NT2/D1 (cell line): ENCODE data around the gene MRPS33.
"Not testable (repeated sequence)": the region's sequence is repeated elsewhere in the genome, so short reads cannot be mapped to it uniquely, and the experiment has no call there.

Source experiments
- DNase-seq: peaks from one replicate; pipeline ENCODE4 v3.0.0-alpha.2; 2011; ENCODE audit warnings: low read depth, low spot score
- H3K27me3 ChIP-seq: 2 replicates; pipeline ENCODE4 v1.6.0; 2011; ENCODE audit warnings: mild to moderate bottlenecking; ENCODE audit not compliant: insufficient read length, insufficient read depth
- H3K36me3 ChIP-seq: 2 replicates; pipeline ENCODE4 v1.6.1; 2011; ENCODE audit warnings: mild to moderate bottlenecking, low read length, mixed read lengths; ENCODE audit not compliant: insufficient read depth, insufficient read length
- H3K4me1 ChIP-seq: 2 replicates; pipeline ENCODE4 v1.5.1; 2011; ENCODE audit not compliant: insufficient read depth, insufficient read length
- H3K4me3 ChIP-seq: 2 replicates; pipeline ENCODE4 v1.5.1; 2011; ENCODE audit warnings: low read depth; ENCODE audit not compliant: insufficient read length
- H3K9ac ChIP-seq: 2 replicates; pipeline ENCODE4 v1.6.0; 2011; ENCODE audit warnings: low read depth; ENCODE audit not compliant: insufficient read length
- H3K9me3 ChIP-seq: 2 replicates; pipeline ENCODE4 v1.5.1; 2011; ENCODE audit warnings: mild to moderate bottlenecking, low read length; ENCODE audit not compliant: insufficient read depth
- SUZ12 ChIP-seq: IDR thresholded peaks from 2 replicates; pipeline ENCODE4 v1.6.1; 2011; ENCODE audit not compliant: insufficient read length, insufficient read depth; ENCODE audit errors: extremely low read depth
- YY1 ChIP-seq: IDR thresholded peaks from 2 replicates; pipeline ENCODE4 v1.6.1; 2011; ENCODE audit not compliant: insufficient read length, insufficient read depth
- ZNF274 ChIP-seq: IDR thresholded peaks from 2 replicates; pipeline ENCODE4 v1.6.1; 2011; ENCODE audit warnings: mild to moderate bottlenecking, low read depth, low read length

MRPS33 gene

DNA sequence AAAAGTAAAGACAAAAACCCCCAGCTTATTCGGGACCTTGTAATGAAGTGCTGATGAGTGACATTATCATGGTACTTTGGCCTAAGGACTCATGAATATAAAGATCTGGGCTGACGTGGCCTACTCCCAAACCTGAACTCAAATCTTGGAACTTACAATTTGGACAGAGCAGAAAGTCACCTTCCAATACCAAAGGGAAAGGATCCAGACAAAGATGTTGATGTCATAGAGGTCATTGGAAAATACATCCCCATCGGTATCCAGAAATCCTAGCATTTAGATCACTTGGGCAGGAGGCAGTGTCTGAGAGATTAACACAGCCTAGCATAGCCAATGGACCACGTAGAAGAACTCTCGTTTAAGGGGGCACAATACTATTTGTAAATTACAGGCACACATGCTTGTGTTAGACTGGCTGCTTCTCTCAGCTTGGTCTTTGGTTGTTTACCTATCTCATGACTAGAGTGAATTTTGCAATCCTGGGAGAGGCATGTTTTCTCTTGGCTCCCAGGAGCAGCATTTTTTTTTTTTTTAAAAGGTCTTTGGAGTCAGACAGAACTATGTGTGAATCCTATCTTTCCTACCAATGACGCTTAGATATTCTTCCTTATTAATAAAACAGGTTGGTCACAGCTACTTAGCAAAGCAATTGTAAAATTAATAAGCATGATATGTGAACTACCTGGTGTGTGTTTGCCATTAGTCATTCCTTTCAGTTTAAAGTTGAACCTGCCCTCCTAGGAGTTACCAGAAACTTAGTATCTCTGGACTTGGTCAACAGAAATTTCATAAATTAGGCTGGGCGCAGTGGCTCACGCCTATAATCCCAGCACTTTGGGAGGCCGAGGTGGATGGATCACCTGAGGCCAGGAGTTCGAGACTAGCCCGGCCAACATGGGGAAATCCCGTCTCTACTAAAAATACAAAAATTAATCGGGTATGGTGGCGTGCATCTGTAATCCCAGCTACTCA lies 27.8 kb upstream of the MRPS33 start:
- DNase-seq = no peak
- no peaks in the 10 kb centered on the region for H3K4me1 ChIP-seq
- no peaks in the 10 kb centered on the region for H3K27me3 ChIP-seq
- H3K36me3 ChIP-seq = no peaks in the 10 kb centered on the region
- H3K9ac ChIP-seq = no peak overlapping the region
- TF ChIP-seq SUZ12 = no peak
- H3K9me3 ChIP-seq = no peaks in the 10 kb centered on the region
- H3K4me3 ChIP-seq = no peak overlapping the region

DNA sequence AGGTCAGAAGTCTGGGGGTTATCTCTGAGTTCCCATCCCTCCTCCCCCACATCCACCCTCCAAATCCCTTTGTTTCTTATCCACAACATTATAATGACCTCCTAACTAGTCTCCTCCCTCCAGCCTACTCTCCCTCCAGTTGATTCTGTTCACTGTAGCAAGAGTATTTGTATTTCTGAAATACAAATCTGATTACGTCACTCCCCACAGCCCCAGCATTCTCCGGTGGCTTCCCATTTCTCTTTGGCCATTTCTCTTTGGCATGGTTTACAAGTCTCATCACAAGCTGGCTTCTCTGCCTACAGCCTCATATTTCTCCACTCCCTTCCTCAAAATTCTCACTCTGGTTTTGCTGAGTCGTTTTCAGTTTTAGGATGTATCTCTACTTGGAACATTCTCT lies 24.6 kb upstream of the MRPS33 start:
- no peaks in the 10 kb centered on the region for H3K36me3 ChIP-seq
- no peak for DNase-seq
- TF ChIP-seq YY1 (no peak), SUZ12 (no peak), ZNF274 (no peak)
- H3K4me3 ChIP-seq = no peak overlapping the region
- H3K9ac ChIP-seq = no peak overlapping the region
- H3K4me1 ChIP-seq = no peaks in the 10 kb centered on the region
- H3K9me3 ChIP-seq = no peaks in the 10 kb centered on the region
- H3K27me3 ChIP-seq = no peaks in the 10 kb centered on the region

DNA sequence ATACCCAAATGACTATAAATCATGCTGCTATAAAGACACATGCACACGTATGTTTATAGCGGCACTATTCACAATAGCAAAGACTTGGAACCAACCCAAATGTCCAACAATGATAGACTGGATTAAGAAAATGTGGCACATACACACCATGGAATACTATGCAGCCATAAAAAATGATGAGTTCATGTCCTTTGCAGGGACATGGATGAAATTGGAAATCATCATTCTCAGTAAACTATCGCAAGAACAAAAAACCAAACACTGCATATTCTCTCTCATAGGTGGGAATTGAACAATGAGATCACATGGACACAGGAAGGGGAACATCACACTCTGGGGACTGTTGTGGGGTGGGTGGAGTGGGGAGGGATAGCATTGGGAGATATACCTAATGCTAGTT lies 23.3 kb upstream of the MRPS33 start:
- DNase-seq, H3K27me3 ChIP-seq: not testable (repeated sequence)

DNA sequence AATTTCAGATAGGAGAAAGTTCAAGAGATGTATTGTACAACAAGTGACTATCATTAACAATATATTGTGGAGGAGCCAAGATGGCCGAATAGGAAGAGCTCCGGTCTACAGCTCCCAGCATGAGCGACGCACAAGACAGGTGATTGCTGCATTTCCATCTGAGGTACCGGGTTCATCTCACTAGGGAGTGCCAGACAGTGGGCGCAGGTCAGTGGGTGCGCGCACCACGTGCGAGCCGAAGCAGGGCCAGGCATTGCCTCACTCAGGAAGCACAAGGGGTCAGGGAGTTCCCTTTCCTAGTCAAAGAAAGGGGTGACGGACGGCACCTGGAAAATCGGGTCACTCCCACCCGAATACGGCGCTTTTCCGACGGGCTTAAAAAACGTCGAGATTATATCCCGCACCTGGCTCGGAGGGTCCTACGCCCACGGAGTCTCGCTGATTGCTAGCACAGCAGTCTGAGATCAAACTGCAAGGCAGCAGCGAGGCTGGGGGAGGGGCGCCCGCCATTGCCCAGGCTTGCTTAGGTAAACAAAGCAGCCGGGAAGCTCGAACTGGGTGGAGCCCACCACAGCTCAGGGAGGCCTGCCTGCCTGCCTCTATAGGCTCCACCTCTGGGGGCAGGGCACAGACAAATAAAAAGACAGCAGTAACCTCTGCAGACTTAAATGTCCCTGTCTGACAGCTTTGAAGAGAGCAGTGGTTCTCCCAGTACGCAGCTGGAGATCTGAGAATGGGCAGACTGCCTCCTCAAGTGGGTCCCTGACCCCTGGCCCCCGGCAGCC lies 18.0 kb upstream of the MRPS33 start:
- H3K4me3 ChIP-seq, H3K9ac ChIP-seq: not testable (repeated sequence)

More for the DNA sequence above, 23.3 kb upstream of the MRPS33 start:
- not testable (repeated sequence) for H3K4me3 ChIP-seq, H3K9ac ChIP-seq, H3K4me1 ChIP-seq, H3K36me3 ChIP-seq, H3K9me3 ChIP-seq

DNA sequence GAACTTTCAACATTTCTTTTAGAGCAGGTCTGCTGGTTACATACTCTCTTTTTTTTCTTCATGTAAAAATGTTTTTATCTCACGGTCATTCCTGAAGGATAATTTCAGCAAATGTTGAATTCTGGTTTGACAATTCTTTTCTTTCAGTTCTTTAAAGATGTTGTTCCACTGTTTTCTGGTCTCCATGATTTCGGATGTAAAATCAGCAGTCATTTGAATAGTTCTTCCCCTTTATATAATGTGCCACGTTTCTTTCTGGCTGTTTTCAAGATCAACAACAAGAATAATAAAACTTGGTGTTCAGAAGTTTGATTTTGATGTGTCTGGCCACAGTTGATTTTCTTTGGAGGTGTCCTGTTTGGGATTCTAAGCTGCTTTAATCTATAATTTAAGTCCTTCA lies 14.0 kb upstream of the MRPS33 start:
- Histone ChIP-seq H3K9ac (no peak overlapping the region), H3K36me3 (no peaks in the 10 kb centered on the region), H3K4me1 (no peaks in the 10 kb centered on the region), H3K9me3 (peaks cover 27% of the 10 kb centered on the region; the same call in 1 of the 2 replicates), H3K4me3 (no peak overlapping the region), H3K27me3 (no peaks in the 10 kb centered on the region)
- DNase-seq = no peak
- TF ChIP-seq SUZ12 = no peak
- TF ChIP-seq ZNF274 = no peak

More for the DNA sequence above, 18.0 kb upstream of the MRPS33 start:
- H3K27me3 ChIP-seq, H3K36me3 ChIP-seq, DNase-seq, H3K4me1 ChIP-seq: not testable (repeated sequence)
- H3K9me3 ChIP-seq = peaks cover 21% of the 10 kb centered on the region; the same call in 1 of the 2 replicates

GRCh38 chr7:141027043-141027442 lies 12.3 kb upstream of the MRPS33 start:
- Histone ChIP-seq H3K4me1 (no peaks in the 10 kb centered on the region), H3K9ac (no peak overlapping the region), H3K4me3 (no peak overlapping the region), H3K9me3 (peaks cover 24% of the 10 kb centered on the region; the same call in 1 of the 2 replicates), H3K27me3 (no peaks in the 10 kb centered on the region), H3K36me3 (no peaks in the 10 kb centered on the region)
- no peak for DNase-seq
- TF ChIP-seq YY1 (no peak), SUZ12 (no peak), ZNF274 (no peak)

DNA sequence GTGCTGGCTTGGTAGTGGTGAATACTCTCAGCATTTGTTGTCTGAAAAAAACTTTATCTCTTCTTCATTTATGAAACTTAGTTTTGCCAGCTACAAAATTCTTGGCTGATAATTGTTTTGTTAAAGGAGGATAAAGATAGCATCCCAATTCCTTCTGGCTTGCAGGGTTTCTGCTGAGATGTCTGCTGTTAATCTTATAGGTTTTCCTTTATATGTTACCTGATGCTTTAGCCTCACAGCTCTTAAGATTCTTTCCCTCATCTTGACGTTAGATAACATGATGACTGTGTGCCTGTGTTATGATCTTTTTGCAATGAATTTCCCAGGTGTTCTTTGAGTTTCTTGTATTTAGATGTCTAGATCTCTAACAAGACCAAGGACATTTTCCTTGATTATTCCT lies 9.9 kb upstream of the MRPS33 start:
- Histone ChIP-seq H3K9me3 (peaks cover 15% of the 10 kb centered on the region; the same call in 1 of the 2 replicates), H3K9ac (no peak overlapping the region), H3K4me3 (no peak overlapping the region), H3K36me3 (no peaks in the 10 kb centered on the region), H3K4me1 (no peaks in the 10 kb centered on the region), H3K27me3 (no peaks in the 10 kb centered on the region)
- DNase-seq = no peak
- no peak for TF ChIP-seq SUZ12
